ENCODE data around the gene TFF2.

Gene TFF2

GRCh38 chr21:42383331-42383730 lies 32.5 kb upstream of the TFF2 start:
- DNase-seq, result no peak

GRCh38 chr21:42382915-42383314 lies 32.1 kb upstream of the TFF2 start:
- DNase-seq, result no peak

- no peak for DNase-seq
These were observed 30.7 kb upstream of the TFF2 start for GRCh38 chr21:42381347-42381984.

GRCh38 chr21:42379426-42380215 lies 28.8 kb upstream of the TFF2 start:
- DNase-seq, result no peak

GRCh38 chr21:42378418-42378817 lies 27.6 kb upstream of the TFF2 start:
- no peak for DNase-seq

GRCh38 chr21:42377951-42378340 lies 27.2 kb upstream of the TFF2 start:
- DNase-seq, result no peak

GRCh38 chr21:42377211-42377950 lies 26.6 kb upstream of the TFF2 start:
- DNase-seq, result no peak

GRCh38 chr21:42376338-42376982 lies 25.7 kb upstream of the TFF2 start:
- DNase-seq, result peak; percentile 5

- DNase-seq, result peak; percentile 2
These were observed 25.2 kb upstream of the TFF2 start for GRCh38 chr21:42375966-42376337.

- DNase-seq, result peak; percentile 5
These were observed 24.7 kb upstream of the TFF2 start for GRCh38 chr21:42375506-42375905.

GRCh38 chr21:42374864-42375499 lies 24.2 kb upstream of the TFF2 start:
- peak; percentile 4 for DNase-seq

GRCh38 chr21:42374457-42374856 lies 23.7 kb upstream of the TFF2 start:
- no peak for DNase-seq

GRCh38 chr21:42373908-42374455 lies 23.2 kb upstream of the TFF2 start:
- DNase-seq, result no peak

GRCh38 chr21:42373196-42373907 lies 22.6 kb upstream of the TFF2 start:
- peak; percentile 10 for DNase-seq

GRCh38 chr21:42370894-42371654 lies 20.3 kb upstream of the TFF2 start:
- no peak for DNase-seq

GRCh38 chr21:42369821-42370220 lies 19.0 kb upstream of the TFF2 start:
- DNase-seq, result no peak

GRCh38 chr21:42367367-42368165 lies 16.8 kb upstream of the TFF2 start:
- DNase-seq, result no peak

- DNase-seq, result no peak
These were observed 15.7 kb upstream of the TFF2 start, which contains the start of gene TFF1 for GRCh38 chr21:42366292-42367010. TFF1 (minus strand) TSS chr21:42366535; CDS start chr21:42366495, 40 bp downstream.

- no peak for DNase-seq
These were observed 15.0 kb upstream of the TFF2 start for GRCh38 chr21:42365770-42366169.

Measured in CD4-positive, alpha-beta T cell treated with Interleukin-15 for 1 hour (primary cell).